Heart left ventricle (tissue), 16 donors: ENCODE measurements around the gene OTOP2. TPM values are rescaled to one million over a fixed set of nuclear protein-coding genes. Genes with fewer than 3 reads are reported as not detected.

Experiments
- ATAC-seq, 4 donors: fragments of 200-7000 bp; cut with Tn5 transposase; one replicate each; pipeline ENCODE4 v1.9.1; 2020 to 2022; ENCODE audit warnings: moderate library complexity in 4 of 4, mild to moderate bottlenecking in 3 of 4, moderate number of reproducible peaks in 1 of 4
- DNase-seq, 5 donors: peaks; one replicate each; pipeline ENCODE4 v3.0.0-alpha.2; 2020
- H3K27ac ChIP-seq, 12 donors: fragments of 200-600 bp; sonication (generic) in 4 of 12; one replicate each; pipeline versions ENCODE4 v1.5.0 to v1.8.0; 2016 to 2022; ENCODE audit warnings: mild to moderate bottlenecking in 2 of 12
- H3K27me3 ChIP-seq, 9 donors: fragments of 200-600 bp; sonication (generic) in 2 of 9; one replicate each; pipeline versions ENCODE4 v1.5.1 to v1.8.0; 2016 to 2022; ENCODE audit warnings: mild to moderate bottlenecking in 3 of 9
- H3K36me3 ChIP-seq, 9 donors: fragments of 200-600 bp; sonication (generic) in 2 of 9; one replicate each; pipeline versions ENCODE4 v1.5.0 to v1.8.0; 2018 to 2022; ENCODE audit warnings: mild to moderate bottlenecking in 2 of 9
- H3K4me1 ChIP-seq, 12 donors: fragments of 200-600 bp; sonication (generic) in 4 of 12; one replicate each; pipeline versions ENCODE4 v1.5.0 to v1.8.0; 2016 to 2022; ENCODE audit warnings: mild to moderate bottlenecking in 3 of 12
- H3K4me3 ChIP-seq, 12 donors: fragments of 200-600 bp; sonication (generic) in 4 of 12; one replicate each; pipeline versions ENCODE4 v1.5.0 to v1.8.0; 2017 to 2022; ENCODE audit warnings: mild to moderate bottlenecking in 9 of 12, moderate library complexity in 4 of 12
- H3K9me3 ChIP-seq, 12 donors: fragments of 200-600 bp; sonication (generic) in 4 of 12; one replicate each; pipeline versions ENCODE4 v1.5.0 to v1.8.0; 2016 to 2022; ENCODE audit warnings: mild to moderate bottlenecking in 1 of 12
- POLR2A ChIP-seq, 2 donors: fragments of 450-650 bp; IDR thresholded peaks; one replicate each; pipeline ENCODE4 v1.6.1; 2017; ENCODE audit warnings: antibody characterized with exemption in 2 of 2, mild to moderate bottlenecking in 2 of 2, moderate library complexity in 2 of 2
- WGBS, 4 donors: extraction: QIAGEN DNeasy Blood & Tissue Kit in 2 of 4; methylation state at CpG; one replicate each; pipeline versions ENCODE4 v1.1.5 to v1.1.7; 2013 to 2018; 5-methylcytosine and 5-hydroxymethylcytosine counted together
- intact Hi-C, 10 donors: fragments of 100-400 bp; cut with DNase I; formaldehyde crosslinking; loops; one replicate each; pipeline versions ENCODE4 v1.11.1 to v1.14.2; 2022
- polyA plus RNA-seq, 2 donors: library from polyadenylated mRNA; stranded (reverse); fragments of 200-250 nt; gene quantifications; one replicate each; pipeline ENCODE4 v1.2.3, GENCODE V29; 2013
- total RNA-seq, 9 donors: library from RNA; depleted of rRNA in 2 of 9; stranded (reverse); fragments of >200 nt in 2 of 9; fragmentation: NEBNext Ultra II Directional in 3 of 9; extraction: Animal tissue kit (Norgen Biotek cat#: 25700) in 3 of 9; gene quantifications; one replicate each; pipeline versions ENCODE4 v1.1.0 to v1.2.4, GENCODE V29; 2016 to 2023
- TF ChIP-seq, protein P1 (sequence below), 12 donors: fragments of 200-600 bp; sonication (generic) in 4 of 12; IDR thresholded peaks; one replicate each; pipeline versions ENCODE4 v1.5.0 to v1.8.0; 2018 to 2022; ENCODE audit warnings: antibody characterized with exemption in 12 of 12, mild to moderate bottlenecking in 5 of 12
- donor health status: ischemic (EF 13 %, LVEDD 7.1; RV severe dilation, severe dysfunction).
- donor health status: healthy with polysubstance abuse.
- donor health status: DM: no; HTN: yes; CAD: no.
- donor health status: DM: no; HTN: no; CAD: no.
- donor health status: ischemic (EF 25% LVEDD 6.9; RV normal size, moderate dysfunction).
- donor health status: ischemic (EF 25% LVEDD 5.7; RV mildly dilated, moderate dysfunction).
- donor health status: healthy.
- donor health status: DM: yes; HTN: yes; CAD: no.
- donor health status: ischemic (EF 35%, LVEDD 5.7; RV mildly dilated, moderate dysfunction).
- donor health status: nonischemic (EF 11% LVEDD 7.7; RV severe dilation, severe dysfunction).
- donor health status: DM: yes; HTN: yes; CAD: no.
- donor health status: PGD.
- donor health status: ischemic (EF 29% LVEDD 5.4; RV normal size, mild dysfunction).
- donor health status: nonischemic (EF 23%, LVEDD 6.1; RV moderate dilation, normal function).

OTOP2 gene
- total and polyA plus RNA-seq, 11 donors: not detected

DNA sequence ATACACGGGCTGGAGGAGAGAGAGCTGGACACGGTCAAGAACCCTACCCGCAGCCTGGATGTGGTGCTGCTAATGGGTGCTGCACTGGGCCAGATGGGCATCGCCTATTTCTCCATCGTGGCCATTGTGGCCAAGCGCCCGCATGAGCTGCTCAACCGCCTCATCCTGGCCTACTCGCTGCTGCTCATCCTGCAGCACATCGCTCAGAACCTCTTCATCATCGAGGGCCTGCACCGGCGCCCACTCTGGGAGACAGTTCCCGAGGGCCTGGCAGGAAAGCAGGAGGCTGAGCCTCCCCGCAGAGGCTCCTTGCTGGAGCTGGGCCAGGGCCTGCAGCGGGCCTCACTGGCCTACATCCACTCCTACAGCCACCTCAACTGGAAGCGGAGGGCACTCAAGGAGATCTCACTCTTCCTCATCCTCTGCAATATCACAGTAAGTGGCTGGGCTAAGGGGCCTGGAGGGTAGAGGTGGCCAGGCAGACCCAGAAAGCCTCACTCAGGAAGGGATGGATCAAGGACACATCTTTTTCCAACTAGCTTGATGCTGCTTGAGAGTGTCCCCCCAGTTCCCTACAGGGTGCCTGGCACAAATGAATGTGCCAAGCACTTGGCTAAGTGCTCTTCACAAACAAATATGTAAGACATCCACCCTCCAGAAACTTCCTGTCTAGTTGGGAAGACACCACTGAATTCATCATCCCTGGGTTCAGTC lies 23.1 kb downstream of the OTOP2 start:
- H3K36me3 ChIP-seq: peaks cover 0 to 6% (median 0%) of the 10 kb centered on the region in 9 donors
- H3K4me1 ChIP-seq: no peaks in the 10 kb centered on the region
- DNase-seq (no peak), ATAC-seq (no peak)
- H3K27ac ChIP-seq: no peak overlapping the region
- WGBS, 4 donors: 89 to 96% (median 91%) methylated on average over 14 to 17 of the region's 17 CpGs
- H3K4me3 ChIP-seq: no peak overlapping the region
- no peak for TF ChIP-seq POLR2A (IDR thresholded peaks at IDR 0.05)
- TF ChIP-seq, protein P1, sequence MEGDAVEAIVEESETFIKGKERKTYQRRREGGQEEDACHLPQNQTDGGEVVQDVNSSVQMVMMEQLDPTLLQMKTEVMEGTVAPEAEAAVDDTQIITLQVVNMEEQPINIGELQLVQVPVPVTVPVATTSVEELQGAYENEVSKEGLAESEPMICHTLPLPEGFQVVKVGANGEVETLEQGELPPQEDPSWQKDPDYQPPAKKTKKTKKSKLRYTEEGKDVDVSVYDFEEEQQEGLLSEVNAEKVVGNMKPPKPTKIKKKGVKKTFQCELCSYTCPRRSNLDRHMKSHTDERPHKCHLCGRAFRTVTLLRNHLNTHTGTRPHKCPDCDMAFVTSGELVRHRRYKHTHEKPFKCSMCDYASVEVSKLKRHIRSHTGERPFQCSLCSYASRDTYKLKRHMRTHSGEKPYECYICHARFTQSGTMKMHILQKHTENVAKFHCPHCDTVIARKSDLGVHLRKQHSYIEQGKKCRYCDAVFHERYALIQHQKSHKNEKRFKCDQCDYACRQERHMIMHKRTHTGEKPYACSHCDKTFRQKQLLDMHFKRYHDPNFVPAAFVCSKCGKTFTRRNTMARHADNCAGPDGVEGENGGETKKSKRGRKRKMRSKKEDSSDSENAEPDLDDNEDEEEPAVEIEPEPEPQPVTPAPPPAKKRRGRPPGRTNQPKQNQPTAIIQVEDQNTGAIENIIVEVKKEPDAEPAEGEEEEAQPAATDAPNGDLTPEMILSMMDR (IDR thresholded peaks at IDR 0.05): no peak
- intact Hi-C loops: no loop called here
- peaks cover 0 to 37% (median 4%) of the 10 kb centered on the region in 9 donors for H3K27me3 ChIP-seq
- no peaks in the 10 kb centered on the region for H3K9me3 ChIP-seq

DNA sequence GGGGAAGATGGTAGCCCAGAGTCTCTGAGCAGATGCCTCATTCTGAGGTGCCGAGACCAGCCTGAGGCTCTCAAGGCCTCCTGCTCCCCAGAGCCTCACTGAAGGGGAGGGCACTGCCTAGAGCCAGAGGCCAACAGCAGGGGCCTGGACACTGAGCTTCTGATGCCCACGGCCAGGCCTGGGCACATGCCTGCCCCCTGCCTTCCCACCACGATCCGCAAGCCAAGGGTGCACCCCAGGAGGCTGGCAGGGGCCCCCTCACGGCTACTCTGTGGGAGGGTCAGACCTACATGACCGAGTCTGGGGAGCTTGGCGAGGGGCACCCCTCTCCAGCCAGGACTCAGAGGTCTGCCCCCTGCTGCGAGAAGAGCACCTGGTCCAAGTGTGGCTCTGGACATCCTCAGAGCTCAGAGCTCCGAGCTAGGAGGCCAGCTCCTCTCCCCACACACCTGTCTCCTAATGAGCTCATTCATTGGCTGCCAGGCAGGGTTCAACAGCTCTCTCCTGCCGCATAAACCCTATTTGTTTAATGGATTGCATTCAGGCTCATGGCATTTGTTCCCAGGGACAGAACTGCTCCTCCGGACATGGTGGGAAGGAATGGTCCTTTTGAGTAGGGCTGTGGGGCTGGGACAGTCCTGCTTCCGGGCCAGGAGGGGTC lies 25.5 kb downstream of the OTOP2 start:
- TF ChIP-seq, protein P1 (IDR thresholded peaks at IDR 0.05): no peak
- no peak for TF ChIP-seq POLR2A (IDR thresholded peaks at IDR 0.05)
- peak in 1 of 4 donors; percentile 8 for ATAC-seq
- H3K4me3 ChIP-seq: no peak overlapping the region
- no peak for DNase-seq
- peaks cover 0 to 16% (median 0%) of the 10 kb centered on the region in 9 donors for H3K36me3 ChIP-seq
- H3K4me1 ChIP-seq: no peaks in the 10 kb centered on the region
- 51 to 61% (median 57%) methylated on average over 10 to 12 of the region's 12 CpGs for WGBS, 4 donors
- intact Hi-C loops: loop anchor here in 1 of 10 donors (10.0 kb wide), 1 partner anchor 155 kb away; no protein-coding TSS in a partner anchor
- H3K9me3 ChIP-seq: no peaks in the 10 kb centered on the region
- no peak overlapping the region for H3K27ac ChIP-seq
- H3K27me3 ChIP-seq: peaks cover 0 to 19% (median 0%) of the 10 kb centered on the region in 9 donors

DNA sequence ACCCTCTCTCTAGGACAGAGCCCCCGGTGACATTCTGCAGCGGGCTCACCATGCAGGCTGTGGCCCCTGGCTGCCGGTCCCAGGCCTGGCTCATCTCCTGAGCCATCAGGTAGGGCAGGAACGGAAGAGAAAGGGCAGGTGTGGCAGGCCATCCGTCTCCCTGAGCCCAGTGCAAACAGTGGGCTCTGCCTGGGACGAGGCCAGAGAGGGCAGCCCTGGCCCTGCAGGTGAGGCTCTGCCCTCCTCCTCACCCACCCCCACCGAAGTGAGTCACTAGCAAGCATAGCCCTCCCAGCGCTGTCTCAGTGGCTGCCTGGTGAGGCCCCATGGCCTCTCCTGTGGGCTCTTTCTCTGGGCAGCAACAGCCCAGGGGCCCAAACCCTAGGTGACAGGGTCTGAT lies 26.1 kb downstream of the OTOP2 start:
- no peak for DNase-seq
- no peak for TF ChIP-seq POLR2A (IDR thresholded peaks at IDR 0.05)
- TF ChIP-seq, protein P1 (IDR thresholded peaks at IDR 0.05): no peak
- Histone ChIP-seq H3K36me3 (peaks cover 0 to 17% (median 0%) of the 10 kb centered on the region in 9 donors), H3K9me3 (no peaks in the 10 kb centered on the region), H3K4me3 (no peak overlapping the region), H3K4me1 (no peaks in the 10 kb centered on the region), H3K27ac (no peak overlapping the region), H3K27me3 (peaks cover 0 to 16% (median 0%) of the 10 kb centered on the region in 9 donors)
- no peak for ATAC-seq
- WGBS, 4 donors: 62 to 67% (median 67%) methylated on average over 4 to 8 of the region's 8 CpGs; no CpG with 5 or more reads in 1 of the 4 donors
- intact Hi-C loops: loop anchor here in 1 of 10 donors (10.0 kb wide), 1 partner anchor 155 kb away; no protein-coding TSS in a partner anchor

DNA sequence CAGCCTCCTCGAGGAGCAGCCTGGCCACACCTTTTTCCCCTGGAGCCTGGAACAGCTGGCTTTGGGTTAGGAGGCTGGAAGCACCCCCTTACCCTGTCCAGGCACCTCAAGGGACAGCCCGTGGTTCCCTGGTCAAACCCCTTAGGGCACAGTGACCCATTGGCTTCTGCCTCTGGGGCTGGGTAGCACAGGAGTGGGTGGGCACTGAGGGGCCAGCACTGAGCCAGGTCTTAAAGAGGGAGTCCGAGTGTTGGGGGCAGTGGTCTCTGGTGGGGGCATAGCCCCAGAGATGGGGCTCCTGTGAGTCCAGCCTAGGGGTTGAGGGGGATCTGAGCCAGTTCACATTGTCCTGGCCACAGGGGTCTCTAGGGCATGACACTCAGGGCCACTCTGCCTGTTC lies 27.0 kb downstream of the OTOP2 start:
- H3K9me3 ChIP-seq: no peaks in the 10 kb centered on the region
- TF ChIP-seq, protein P1 (IDR thresholded peaks at IDR 0.05): no peak
- TF ChIP-seq POLR2A (IDR thresholded peaks at IDR 0.05): no peak
- DNase-seq (no peak), ATAC-seq (no peak)
- H3K27ac ChIP-seq: no peak overlapping the region
- intact Hi-C loops: loop anchor here in 1 of 10 donors (10.0 kb wide), 1 partner anchor 156 kb away; no protein-coding TSS in a partner anchor
- no peaks in the 10 kb centered on the region for H3K4me1 ChIP-seq
- 54 to 76% (median 70%) methylated on average over 2 to 3 of the region's 3 CpGs for WGBS, 4 donors
- no peak overlapping the region for H3K4me3 ChIP-seq
- H3K27me3 ChIP-seq: peaks cover 0 to 10% (median 0%) of the 10 kb centered on the region in 9 donors
- H3K36me3 ChIP-seq: peaks cover 0 to 22% (median 0%) of the 10 kb centered on the region in 9 donors
